A549 treated with AZD9567 at 1 μM for 4 hours (cell line): ENCODE data around the gene MYO19. TPM values are rescaled to one million over a fixed set of nuclear protein-coding genes. Genes with fewer than 3 reads are reported as not detected.

Source experiments
- total RNA-seq: library from RNA; stranded (reverse); fragments of 200-300 nt; extraction: Qiagen RNA extraction; gene quantifications from 5 replicates; pipeline ENCODE4 v1.2.3, GENCODE V29; 2022; ENCODE audit not compliant: insufficient read depth

The MYO19 gene
- 41.0 to 64.2 TPM (median 61.8 TPM) in 5 replicates for total RNA-seq

GRCh38 chr17:36534840-36535668 is at the start of gene MYO19, which contains the start of gene PIGW:
TSS of gene MYO19 (minus strand) at chr17:36534868. CDS start at chr17:36532538, 2,330 bp downstream.
TSS of gene PIGW (plus strand) at chr17:36534987. CDS start at chr17:36537102, 2,115 bp downstream.

GRCh38 chr17:36544307-36545076 is 9.8 kb upstream of the MYO19 start, which contains the start of gene GGNBP2:
TSS of gene GGNBP2 (plus strand) at chr17:36544919. CDS start at chr17:36545725, 806 bp downstream.

GRCh38 chr17:36486204-36487194 is 48.2 kb downstream of the MYO19 start, which contains the start of gene ZNHIT3:
TSS of gene ZNHIT3 (plus strand) at chr17:36486681. CDS start at chr17:36486700, 19 bp downstream.

Other genes with a start within 250 kb of the MYO19 start
- not detected in 5 replicates for gene TBC1D3G, start 211.0 kb downstream of the MYO19 start, total RNA-seq
- gene TBC1D3H, start 146.4 kb downstream of the MYO19 start, total RNA-seq, result not detected in 5 replicates
- 52.6 to 89.5 TPM (median 86.9 TPM) in 5 replicates for gene ZNHIT3, start 48.2 kb downstream of the MYO19 start, total RNA-seq
- 23.4 to 25.9 TPM (median 24.7 TPM) in 5 replicates for gene PIGW, start 119 bp upstream of the MYO19 start, total RNA-seq
- 64.6 to 70.5 TPM (median 69.4 TPM) in 5 replicates for gene GGNBP2, start 10.1 kb upstream of the MYO19 start, total RNA-seq
- 6.3 to 10.2 TPM (median 8.7 TPM) in 5 replicates for gene DHRS11, start 57.0 kb upstream of the MYO19 start, total RNA-seq
- 6.9 to 17.0 TPM (median 16.3 TPM) in 5 replicates for gene MRM1, start 66.7 kb upstream of the MYO19 start, total RNA-seq